HG03280 (cell line): Measurements from ENCODE around the gene TRRAP.
"Not testable (repeated sequence)": the region's sequence is repeated elsewhere in the genome, so short reads cannot be mapped to it uniquely, and the experiment has no call there.

Experiments
- ATAC-seq: cut with Tn5 transposase; IDR thresholded peaks from one replicate; pipeline ENCODE4 v1.9.1; 2021; ENCODE audit warnings: mild to moderate bottlenecking, moderate library complexity; ENCODE audit not compliant: unreplicated experiment

TRRAP gene

DNA sequence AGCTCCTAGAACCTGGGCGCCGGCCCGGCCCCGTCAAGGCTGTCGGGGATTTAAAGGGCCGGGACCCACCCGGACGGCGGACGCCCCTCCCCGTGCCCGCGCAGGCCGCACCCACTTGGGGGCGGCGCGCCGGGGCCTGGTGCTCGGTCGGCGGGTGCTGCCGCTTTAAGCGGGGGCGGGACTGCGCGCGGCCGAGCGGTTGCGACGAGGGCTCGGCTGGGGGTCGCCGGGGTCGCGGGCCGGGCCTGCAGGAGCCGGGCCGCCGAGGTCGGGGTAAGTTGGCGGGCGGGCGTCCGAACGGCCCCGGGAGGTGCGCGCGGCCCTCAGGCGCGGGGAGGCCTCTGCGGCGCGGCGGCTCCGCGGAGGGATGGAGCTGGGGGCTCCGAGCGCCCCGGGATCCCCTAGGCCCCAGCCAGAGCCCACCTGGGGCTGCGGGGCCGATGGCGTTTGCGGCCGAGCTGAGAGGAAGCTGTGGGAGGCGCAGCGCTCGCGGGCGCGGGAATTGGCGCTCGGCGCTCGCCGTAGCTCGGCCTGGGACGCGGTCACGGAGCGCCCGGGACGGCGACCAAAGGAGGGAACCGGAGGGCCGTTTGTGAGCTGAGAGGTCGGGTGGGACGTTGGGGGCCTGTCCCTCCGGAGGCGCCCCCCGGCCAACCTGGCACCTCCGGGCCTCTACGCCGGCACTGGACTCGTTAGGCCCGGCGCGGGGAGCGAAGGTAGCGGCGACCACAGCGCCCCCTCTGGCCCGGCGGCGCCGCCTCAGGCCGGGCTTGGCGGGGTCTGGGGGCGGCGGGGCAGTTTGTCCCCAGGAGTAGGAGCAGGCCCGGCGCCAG lies at the start of gene TRRAP:
Gene TRRAP, plus strand, starts transcription at position 168 of the 833 bp plus-strand sequence. CDS start 2,619 bp downstream, outside the sequence.
- peak; percentile 66 for ATAC-seq

DNA sequence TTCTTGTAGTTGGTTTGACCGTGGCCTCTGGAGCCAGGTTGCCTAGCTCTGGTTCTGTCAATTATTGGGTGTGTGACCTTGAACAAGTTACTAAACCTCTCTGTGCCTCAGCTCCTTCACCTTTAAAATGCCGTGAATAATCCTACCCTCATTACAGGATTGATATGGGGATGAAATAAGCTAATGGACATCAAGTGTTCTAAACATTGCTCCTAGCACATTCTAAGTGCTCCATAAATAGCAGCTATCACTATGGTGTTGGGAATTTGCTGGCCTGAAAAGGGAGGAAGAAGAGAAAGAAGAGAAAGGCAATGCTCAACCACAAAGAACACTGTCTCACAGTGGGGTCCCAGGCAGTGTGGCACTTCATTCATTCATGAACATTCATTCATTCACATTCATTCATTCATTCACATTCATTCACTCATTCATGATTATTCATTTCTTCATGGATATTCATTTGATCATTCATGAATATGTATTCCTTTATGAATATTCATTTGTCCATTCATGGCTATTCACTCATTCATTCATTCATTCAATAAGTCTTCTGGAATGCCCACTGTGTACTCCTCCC lies 47.3 kb upstream of the TRRAP start:
- ATAC-seq = no peak

DNA sequence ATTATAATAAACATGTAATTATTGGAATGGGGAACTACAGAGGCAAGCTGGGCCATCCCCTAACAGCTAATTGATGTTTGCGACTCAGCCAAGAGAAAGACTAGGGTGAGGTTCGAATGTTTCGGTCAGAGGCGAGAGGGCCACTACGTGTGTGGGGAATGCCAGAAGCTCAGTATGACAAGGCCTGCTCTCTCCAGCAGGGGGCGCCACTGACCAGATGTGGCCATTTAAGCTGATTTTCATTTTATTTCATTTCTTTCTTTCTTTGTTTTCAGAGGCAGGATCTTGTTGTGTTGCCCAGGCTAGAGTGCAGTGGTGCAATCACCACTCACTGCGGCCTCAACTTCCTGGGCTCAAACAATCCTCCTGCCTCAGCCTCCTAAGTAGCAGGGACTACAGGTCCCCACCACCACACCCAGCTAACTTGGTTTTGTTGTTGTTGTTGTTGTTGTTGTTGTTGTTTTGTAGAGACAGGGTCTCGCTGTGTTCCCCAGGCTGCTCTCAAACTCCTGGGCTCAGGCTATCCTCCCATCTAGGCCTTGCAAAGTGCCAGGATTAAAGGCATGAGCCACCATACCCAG lies 46.6 kb upstream of the TRRAP start:
- no peak for ATAC-seq

DNA sequence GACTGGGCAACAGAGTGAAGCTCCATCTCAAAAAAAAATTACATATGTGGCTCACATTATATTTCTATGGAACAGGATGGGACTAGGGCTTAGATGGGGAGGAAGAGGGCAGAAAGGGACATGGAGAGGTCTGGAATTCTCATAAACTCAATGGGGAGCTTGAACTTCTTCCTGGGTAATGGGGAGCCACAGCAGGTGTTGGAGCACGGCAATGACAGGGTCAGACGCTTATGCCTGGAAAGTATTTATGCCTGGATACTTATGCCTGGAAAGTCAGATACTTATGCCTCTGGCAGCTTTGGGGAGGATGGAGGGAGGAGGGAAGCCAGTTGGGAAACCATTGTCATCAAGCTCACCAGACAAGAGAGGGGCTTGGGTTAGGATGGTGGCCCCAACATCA lies 45.3 kb upstream of the TRRAP start:
- no peak for ATAC-seq

DNA sequence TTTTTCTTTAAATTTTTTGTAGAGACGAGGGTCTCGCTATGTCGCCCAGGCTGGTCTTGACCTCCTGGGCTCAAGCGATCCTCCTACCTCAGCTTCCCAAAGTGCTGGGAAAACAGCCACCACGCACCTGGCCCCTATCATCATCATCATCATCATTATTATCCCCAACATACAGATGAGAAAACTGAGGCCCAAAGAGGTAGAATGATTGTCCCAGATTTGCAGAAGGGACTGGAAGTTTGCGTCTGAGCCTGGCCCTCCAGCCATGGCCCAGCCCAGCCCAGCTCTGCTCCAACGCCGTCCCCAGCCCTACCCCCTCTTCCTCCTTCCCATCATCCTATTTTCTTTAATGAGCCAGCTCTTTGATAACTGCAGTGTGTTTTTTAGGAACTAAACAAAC lies 43.4 kb upstream of the TRRAP start:
- no peak for ATAC-seq

DNA sequence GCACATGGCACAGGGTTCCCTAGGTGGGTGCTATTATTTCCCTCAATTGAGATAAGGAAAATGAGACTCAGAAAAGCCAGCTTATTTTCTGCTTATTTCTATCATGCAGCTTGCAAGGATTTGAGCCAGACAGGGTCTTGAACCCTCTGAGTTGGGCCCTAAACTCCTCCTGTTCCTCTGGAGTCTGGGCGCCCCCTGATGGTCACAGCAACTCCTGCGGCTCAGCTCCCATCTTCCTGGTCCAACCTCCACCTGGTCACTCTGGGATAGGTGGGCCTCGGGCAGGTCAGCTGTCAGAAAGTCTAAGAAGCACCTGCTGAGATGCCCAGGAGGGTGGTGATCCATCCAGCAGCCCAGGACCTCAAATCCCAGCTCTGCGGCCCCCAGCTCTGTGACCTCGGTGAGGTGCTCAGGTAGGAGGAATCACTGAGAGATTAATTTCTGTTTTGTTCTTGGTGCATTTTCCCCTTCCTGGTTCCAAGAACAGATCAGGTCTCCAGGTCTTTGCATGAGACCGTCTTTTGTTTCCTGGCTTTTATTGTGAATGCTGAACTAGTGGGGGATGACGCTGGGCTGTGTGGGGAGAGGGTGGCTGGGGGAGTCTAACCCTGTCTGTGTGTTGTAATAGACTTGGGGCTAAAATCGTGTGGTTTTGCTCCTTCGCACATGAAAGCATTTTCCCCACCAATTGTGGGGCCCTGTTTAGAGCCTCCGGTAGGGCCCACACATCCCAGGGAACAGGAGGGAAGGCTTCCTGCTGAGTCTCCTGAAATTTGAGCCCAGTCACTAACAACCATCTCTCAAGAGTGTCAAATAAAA lies 41.3 kb upstream of the TRRAP start:
- no peak for ATAC-seq

DNA sequence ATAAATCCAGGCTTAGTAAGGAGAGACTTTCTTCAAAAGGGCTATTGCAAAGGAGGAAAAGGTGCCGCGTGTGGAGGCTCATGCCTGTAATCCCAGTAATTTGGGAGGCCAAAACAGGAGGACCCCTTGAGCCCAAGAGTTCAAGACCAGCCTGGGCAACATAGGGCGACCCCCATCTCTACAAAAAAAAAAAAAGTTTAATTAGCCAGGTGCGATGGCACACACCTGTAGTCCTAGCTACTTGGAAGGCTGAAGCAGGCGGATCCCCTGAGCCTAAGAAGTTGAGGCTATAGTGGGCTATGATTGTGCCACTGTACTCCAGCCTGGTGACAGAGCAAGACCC lies 40.7 kb upstream of the TRRAP start:
- ATAC-seq = no peak

DNA sequence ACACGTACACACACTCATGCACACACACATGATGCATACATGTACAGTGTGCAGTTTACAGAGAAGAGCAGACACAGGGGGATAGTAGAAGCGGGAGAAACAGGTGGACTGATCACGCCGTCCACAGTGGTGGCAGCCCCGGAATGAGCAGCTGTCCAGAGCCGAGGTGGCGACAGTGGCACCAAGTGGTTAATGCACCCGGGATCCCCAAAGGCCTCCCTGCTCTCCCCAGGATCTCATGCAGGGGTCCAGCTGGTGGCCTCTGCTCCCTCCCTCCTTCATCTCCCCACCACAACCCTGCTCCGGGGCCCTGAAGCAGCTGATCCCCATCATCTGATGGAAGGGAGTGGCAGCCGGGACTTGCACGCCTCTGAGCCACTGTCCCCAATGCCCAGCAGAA lies 38.2 kb upstream of the TRRAP start:
- ATAC-seq = no peak

DNA sequence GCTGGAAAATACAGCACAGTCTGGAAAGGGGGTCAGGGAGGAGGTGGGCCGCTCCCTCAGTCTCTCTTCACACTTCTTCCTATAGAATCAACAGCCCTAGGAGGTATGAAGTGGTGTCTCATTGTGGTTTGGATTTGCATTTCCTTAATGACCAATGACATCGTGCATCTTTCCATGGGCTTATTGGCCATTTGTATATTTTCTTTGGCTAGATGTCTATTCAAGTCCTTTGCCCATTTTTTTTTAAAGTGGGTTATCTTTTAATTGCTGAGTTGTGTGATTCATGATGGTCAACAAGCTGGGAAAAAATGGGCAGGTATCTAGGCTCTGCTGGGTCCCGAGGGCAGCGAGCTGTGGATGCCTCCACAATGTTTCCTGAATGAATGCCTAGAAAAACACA lies 37.6 kb upstream of the TRRAP start:
- no peak for ATAC-seq

DNA sequence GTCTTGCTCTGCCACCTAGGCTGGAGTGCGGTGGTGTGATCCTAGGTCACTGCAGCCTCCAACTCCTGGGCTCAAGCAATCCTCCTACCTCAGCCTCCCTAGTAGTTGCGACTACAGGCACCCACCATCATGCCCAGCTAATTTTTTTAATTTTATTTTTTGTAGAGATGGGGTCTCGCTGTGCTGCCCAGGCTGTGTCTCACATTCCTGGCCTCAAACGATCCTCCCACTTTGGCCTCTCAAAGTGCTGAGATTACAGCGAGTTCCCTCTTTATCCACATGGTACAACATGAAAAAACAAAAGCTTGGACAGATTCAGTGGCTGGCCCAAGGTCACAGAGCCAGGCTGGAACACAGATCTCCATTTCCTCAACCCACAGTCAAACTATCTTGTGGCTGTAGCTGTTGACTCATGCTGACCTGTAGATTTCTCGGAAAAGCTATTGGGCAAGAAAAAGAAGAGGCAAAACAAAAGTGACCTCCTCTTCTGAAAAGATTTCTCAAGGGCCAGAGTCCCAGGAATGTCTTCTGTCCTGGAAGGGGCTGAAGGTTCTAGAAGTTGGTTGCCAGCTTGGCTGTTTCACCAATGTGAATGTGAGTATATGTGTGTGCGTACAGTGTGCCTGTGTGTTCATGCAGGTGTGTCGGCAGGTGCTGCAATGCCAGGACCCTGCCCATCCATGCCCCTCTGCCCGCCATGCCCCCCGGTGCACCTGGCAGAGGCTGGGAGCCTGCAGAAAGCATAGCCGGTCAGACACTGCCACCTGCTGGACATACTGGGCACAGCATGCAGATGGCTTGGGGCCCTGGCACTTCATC lies 36.9 kb upstream of the TRRAP start:
- no peak for ATAC-seq

DNA sequence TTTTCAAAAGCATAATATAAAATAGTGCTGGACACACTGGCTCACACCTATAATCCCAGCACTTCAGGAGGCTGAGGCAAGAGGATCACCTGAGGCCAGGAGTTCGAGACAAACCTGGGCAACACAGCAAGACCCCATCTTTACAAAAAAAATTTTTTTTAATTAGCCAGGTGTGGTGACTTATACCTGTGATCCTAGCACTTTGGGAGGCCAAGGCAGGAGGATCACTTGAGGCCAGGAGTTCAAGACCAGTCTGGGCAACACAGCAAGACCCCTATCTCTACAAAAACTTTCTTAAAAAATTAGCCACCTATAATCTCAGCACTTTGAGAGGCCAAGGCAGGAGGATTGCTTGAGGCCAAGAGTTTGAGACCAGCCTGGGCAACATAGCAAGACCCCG lies 35.8 kb upstream of the TRRAP start:
- not testable (repeated sequence) for ATAC-seq

DNA sequence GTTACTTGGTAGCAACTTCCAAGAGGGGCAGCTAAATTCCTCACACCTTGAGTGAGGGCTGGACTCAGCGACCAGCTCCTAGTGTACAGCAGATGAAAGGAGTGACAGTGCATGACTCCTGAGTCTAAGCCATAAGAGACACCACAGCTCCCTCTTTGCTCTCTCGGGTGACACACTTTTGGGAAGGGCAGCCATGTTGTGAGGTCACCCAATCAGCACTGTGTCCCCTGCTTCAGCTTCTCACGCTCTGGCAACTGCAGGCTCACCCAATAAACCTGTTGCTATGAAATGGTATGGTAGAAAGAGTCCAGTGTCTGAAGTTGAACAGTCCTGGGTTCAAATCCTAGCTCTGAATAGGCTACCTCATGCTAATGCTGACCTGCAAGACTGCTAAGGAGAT lies 29.4 kb upstream of the TRRAP start:
- ATAC-seq = no peak

DNA sequence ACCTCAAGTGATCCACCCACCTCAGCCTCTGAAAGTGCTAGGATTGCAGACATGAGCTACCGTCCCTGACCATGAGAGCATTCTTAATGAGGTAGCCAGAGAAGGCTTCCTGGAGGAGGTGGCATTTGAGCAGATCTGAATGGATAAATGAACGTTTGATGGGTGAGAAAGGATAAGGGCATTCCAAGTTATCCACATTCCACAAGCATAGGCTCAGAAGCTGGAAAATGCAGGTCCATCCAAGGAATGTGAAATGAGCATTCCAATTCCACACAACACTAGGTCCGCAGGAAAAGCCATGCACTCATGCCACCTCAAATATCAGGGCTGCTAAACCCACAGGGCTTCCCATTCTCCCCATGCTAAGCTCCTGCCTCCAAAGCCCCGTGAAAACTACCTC lies 25.5 kb upstream of the TRRAP start:
- no peak for ATAC-seq

DNA sequence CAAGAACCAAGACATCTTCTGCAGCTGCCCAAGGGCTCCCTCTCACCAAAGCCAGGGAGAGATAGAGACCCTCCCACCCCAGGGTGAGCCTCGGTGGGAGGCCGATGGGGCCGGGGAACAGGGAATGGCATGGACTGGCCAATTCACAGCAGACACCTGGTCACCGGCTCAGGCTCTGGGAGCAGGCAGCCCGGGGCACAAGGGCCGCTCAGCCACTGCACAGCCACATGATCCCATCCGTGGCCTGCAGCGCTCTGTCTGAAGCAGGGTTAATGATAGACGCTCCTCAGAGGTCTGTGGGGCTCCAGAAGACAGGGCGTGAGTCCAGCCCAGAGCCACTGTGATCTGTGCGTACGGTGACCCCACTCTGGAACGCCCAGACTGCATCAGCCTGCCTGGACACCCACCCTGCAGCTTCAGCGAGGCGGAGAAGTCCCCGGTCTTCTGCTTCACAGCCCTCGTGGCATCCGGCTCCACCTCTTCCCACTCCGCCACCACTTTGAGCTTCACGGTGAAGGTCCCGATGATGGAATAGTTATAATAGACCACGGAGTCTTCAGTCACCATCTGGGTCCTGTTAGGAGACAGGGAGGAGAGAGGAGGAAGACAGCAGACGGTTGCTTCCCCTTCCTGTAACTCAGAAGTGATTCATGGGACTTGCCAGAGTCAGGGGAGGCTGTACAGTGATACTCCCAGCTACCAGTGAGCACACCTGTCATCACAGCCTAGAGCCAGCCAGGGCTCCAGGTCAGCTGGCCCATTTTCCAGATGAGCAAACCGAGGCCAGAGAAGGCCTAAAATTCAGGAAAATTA lies 22.5 kb upstream of the TRRAP start:
- no peak for ATAC-seq

DNA sequence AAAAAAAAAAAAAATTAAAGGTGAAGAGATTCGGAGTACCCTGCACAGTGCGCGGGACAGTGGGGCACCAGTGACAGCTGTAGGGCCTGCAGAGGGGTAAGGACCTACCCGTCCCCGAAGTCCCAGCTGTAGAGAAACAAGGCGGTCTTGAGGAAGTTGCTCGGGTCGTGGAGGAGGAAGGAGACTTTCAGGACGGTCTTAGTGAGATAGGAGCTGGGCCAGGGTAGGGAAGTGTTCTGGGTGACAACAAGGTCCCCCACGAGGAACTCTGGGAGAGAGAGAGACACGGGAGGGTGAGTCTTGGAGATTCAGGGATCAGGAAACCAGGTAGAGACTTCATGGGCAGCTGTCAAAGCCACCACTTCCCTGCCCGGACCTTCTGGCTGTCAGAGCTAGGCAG lies 18.3 kb upstream of the TRRAP start:
- ATAC-seq = no peak

DNA sequence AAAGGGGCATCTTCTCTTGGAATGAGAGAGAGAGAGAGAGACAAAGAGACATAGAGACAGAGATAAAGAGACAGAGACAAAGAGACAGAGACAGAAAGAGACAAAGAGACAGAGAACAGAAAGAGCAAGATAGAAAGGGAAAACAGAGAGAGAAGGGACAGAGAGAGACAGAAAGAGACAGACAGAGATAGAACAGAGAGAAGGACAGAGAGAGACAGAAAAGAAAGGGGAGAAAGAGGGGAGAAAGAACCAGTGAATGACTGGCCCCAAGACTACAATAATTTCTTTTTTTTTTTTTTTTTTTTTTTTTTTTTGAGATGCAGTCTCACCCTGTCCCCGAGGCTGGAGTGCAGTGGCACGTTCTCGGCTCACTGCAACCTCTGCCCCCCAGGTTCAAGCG lies 16.1 kb upstream of the TRRAP start:
- ATAC-seq = no peak

DNA sequence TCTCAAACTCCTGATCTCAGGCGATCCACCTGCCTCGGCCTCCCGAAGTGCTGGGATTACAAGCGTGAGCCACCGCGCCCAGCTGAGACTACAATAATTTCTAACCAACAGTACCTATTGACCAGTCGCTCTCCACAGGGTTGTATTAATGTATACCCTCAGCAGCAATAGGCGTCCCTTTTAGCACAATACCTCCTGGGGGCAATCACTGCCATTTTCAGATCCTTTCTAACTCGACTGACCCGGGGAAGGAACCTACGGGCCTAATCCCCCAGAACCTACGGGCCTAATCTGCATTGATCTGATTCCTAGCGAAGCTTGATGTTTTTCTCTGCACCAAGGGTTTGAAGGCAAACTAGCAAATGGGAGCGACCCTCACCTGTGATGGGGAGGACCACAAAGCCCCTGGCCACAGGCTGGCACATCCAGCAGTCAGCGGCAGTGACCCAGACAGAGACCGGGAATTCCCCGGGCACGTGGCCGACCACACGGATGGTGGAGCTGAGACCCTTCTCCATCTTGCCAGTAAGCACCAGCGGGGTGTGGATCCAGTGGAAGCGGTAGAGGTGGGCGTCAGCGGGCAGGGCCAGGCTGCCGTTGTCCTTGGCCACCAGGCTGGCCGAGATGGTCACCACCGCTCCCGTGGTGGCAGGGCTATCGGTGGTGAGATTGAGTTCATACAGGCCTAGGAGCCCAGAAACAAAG lies 15.5 kb upstream of the TRRAP start:
- no peak for ATAC-seq

DNA sequence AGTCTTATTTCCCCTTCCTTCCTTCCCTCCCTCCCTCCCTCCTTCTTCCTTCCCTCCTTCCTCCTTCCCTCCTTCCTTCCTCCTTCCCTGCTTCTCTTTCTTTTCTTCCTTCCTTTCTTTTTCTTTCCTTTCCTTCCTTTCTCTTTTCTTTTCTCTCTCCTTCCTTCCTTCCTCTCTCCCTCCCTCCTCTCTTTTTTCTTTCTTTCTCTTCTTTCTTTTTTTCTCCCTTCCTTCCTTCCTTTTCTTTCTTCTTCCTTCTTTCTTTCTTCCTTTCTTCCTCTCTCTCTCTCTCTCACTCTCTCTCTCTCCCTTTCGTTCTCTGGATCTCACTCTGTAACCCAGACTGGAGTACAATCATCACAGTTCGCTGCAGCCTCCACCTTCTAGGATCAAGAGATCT lies 14.7 kb upstream of the TRRAP start:
- no peak for ATAC-seq

DNA sequence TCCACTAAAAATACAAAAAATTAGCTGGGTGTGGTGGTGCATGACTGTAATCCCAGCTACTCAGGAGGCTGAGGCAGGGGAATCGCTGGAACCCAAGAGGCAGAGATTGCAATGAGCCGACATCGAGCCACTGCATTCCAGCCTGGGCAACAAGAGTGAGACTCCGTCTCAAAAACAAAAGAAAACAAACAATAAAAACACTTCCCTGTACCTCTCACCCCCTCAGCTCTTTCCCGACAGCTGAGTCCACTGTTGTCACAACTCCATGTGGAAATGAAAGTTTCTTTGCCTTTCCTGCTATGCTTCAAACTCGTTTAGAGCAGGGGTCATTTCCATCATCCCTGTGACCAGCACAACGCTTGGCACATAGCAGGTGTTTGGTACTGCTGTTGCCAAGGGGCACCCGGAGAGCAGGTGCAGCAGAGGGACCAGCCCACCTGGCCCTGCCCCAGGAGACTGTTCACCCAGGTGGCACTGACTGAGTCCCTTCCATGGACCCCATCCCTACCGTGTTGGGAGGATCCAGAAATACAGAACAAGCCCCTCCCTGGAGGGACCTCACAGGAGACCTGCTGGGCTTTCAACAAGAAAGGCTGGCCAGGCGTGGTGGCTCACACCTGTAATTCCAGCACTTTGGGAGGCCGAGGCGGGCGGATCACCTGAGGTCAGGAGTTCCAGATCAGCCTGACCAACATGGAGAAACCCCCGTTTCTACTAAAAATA lies 13.4 kb upstream of the TRRAP start:
- ATAC-seq = no peak
